ENCODE results near the gene TRAP1.

DNA sequence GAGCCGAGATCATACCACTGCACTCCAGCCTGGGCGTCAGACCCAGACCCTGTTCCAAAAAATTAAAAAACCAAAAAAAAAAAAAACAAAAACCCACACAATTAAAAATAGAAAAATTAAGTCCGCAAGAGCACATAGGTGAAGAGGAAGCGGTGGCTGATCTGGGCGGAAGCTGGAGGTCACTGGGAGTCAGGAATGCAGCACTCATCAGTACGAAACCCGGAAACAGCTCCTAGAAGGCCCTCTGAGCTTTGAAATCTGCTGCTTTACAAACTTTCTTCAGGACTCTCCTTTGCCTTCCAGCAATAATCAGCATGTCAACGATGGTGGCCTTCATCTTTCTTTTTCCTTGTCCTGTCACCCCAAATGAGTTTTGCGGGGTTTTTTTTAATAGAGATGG, 29.5 kb downstream of the TRAP1 start:
- no peak for TF ChIP-seq POLR2AphosphoS5 (IDR thresholded peaks at IDR 0.05; ENCODE audit: low read depth)
- TF ChIP-seq, protein P1, sequence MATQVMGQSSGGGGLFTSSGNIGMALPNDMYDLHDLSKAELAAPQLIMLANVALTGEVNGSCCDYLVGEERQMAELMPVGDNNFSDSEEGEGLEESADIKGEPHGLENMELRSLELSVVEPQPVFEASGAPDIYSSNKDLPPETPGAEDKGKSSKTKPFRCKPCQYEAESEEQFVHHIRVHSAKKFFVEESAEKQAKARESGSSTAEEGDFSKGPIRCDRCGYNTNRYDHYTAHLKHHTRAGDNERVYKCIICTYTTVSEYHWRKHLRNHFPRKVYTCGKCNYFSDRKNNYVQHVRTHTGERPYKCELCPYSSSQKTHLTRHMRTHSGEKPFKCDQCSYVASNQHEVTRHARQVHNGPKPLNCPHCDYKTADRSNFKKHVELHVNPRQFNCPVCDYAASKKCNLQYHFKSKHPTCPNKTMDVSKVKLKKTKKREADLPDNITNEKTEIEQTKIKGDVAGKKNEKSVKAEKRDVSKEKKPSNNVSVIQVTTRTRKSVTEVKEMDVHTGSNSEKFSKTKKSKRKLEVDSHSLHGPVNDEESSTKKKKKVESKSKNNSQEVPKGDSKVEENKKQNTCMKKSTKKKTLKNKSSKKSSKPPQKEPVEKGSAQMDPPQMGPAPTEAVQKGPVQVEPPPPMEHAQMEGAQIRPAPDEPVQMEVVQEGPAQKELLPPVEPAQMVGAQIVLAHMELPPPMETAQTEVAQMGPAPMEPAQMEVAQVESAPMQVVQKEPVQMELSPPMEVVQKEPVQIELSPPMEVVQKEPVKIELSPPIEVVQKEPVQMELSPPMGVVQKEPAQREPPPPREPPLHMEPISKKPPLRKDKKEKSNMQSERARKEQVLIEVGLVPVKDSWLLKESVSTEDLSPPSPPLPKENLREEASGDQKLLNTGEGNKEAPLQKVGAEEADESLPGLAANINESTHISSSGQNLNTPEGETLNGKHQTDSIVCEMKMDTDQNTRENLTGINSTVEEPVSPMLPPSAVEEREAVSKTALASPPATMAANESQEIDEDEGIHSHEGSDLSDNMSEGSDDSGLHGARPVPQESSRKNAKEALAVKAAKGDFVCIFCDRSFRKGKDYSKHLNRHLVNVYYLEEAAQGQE (IDR thresholded peaks at IDR 0.05; ENCODE audit: unreplicated experiment), result no peak
- TF ChIP-seq, protein P2, sequence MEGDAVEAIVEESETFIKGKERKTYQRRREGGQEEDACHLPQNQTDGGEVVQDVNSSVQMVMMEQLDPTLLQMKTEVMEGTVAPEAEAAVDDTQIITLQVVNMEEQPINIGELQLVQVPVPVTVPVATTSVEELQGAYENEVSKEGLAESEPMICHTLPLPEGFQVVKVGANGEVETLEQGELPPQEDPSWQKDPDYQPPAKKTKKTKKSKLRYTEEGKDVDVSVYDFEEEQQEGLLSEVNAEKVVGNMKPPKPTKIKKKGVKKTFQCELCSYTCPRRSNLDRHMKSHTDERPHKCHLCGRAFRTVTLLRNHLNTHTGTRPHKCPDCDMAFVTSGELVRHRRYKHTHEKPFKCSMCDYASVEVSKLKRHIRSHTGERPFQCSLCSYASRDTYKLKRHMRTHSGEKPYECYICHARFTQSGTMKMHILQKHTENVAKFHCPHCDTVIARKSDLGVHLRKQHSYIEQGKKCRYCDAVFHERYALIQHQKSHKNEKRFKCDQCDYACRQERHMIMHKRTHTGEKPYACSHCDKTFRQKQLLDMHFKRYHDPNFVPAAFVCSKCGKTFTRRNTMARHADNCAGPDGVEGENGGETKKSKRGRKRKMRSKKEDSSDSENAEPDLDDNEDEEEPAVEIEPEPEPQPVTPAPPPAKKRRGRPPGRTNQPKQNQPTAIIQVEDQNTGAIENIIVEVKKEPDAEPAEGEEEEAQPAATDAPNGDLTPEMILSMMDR (conservative IDR thresholded peaks at IDR 0.05; ENCODE audit: low read depth in 2 of 2), result no peak
